ENCODE data around the gene SEPSECS.

The SEPSECS gene

DNA sequence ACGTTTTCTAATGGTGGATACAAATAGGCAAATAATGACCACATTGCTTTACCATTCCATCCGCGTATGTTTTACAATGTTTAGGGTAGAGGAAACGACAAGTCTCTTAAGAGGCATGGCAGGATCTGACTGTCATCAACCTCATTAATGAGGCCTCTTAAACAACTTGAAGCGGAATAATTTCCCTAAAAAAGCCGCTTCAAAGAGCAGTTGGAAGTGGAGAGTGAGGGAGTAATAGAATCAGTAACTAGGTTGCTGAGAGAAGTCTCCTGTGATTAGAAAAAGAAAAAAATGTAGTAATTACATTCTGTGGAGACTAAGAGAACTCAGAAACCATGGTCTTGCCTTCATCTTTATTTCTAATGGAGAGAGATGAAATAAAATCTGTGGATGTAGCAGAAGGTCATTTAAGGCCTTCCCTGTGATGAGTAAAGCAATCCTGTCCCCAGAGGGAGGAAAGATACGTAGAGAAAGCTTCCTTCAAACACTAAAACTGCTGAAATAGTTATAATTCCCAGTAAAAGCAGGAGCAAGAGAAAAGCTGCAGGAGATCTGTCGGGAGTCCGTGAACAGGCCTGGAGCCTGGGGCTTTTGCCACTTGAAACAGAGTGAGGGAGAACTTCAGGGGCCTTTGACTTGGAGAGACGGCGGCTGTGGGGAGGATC lies 11.1 kb upstream of the SEPSECS start:
- in situ Hi-C loops (cut with HindIII; ENCODE audit: low sequenced_read_pairs), result no loop called here
- DNase-seq (ENCODE audit: low read depth), result no peak
- TF ChIP-seq, protein P1, sequence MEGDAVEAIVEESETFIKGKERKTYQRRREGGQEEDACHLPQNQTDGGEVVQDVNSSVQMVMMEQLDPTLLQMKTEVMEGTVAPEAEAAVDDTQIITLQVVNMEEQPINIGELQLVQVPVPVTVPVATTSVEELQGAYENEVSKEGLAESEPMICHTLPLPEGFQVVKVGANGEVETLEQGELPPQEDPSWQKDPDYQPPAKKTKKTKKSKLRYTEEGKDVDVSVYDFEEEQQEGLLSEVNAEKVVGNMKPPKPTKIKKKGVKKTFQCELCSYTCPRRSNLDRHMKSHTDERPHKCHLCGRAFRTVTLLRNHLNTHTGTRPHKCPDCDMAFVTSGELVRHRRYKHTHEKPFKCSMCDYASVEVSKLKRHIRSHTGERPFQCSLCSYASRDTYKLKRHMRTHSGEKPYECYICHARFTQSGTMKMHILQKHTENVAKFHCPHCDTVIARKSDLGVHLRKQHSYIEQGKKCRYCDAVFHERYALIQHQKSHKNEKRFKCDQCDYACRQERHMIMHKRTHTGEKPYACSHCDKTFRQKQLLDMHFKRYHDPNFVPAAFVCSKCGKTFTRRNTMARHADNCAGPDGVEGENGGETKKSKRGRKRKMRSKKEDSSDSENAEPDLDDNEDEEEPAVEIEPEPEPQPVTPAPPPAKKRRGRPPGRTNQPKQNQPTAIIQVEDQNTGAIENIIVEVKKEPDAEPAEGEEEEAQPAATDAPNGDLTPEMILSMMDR (IDR thresholded peaks at IDR 0.05; ENCODE audit: low read depth, low read length, missing control alignments), result no peak
- H3K4me3 ChIP-seq (ENCODE audit: low read depth, low read length), result no peak overlapping the region

DNA sequence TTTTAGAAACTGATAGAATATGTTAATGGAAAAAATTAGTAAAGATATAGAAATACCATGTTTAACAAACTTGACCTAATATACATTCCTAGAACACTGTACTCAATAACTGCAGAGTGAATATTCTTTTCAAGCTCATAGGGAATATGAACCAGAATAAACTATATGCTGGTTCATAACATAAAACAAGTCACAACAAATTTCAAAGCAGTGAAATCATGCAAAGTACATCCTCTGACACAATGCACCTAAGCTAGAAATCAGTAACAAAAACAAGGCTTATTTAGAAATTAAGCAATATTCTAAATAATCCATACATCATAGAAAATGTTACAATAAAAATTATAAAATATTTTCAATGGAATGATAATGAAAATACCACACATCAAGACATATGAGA lies 9.2 kb upstream of the SEPSECS start:
- DNase-seq (ENCODE audit: low read depth), result no peak
- in situ Hi-C loops (cut with HindIII; ENCODE audit: low sequenced_read_pairs), result no loop called here
- TF ChIP-seq, protein P1 (IDR thresholded peaks at IDR 0.05; ENCODE audit: low read depth, low read length, missing control alignments), result no peak
- no peak overlapping the region for H3K4me3 ChIP-seq (ENCODE audit: low read depth, low read length)

DNA sequence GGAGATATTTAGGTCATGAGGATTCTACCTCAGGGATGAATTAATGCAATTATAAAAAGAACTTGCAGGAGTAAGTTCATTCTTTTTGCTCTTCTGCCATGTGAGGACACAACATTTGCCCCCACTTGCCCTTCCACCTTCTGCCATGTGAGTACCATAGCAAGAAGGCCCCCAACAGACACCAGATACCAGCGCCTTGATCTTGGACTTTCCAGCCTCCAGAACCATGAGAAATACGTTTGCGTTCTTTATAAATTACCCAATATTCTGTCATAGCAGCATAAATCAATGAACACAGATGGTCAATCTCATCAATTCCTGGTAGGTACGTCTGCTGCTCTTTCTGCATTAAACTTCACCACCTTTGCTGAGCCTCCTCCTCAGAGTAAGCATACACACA lies 5.7 kb upstream of the SEPSECS start:
- TF ChIP-seq, protein P1 (IDR thresholded peaks at IDR 0.05; ENCODE audit: low read depth, low read length, missing control alignments), result no peak
- in situ Hi-C loops (cut with HindIII; ENCODE audit: low sequenced_read_pairs), result no loop called here
- no peak for DNase-seq (ENCODE audit: low read depth)
- no peak overlapping the region for H3K4me3 ChIP-seq (ENCODE audit: low read depth, low read length)

DNA sequence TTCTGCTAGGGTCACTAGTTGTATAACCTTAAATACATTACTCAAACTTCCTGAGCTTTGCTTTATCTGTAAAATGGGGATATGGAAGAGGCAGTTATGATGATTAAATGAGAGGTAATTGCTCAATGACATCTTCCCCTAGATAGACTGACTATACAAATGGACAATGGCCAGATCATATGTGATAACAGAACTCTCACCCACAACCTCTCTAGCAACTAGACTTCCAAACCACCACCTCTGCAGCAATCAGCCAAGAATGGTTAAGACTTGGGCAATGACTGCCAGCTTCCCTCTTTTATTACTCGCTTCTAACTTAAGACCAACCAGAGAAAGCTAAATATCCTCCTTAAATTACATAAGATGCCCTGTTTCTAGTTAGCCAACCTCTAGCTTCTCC lies 2.9 kb upstream of the SEPSECS start:
- H3K4me3 ChIP-seq (ENCODE audit: low read depth, low read length), result no peak overlapping the region
- in situ Hi-C loops (cut with HindIII; ENCODE audit: low sequenced_read_pairs), result no loop called here
- TF ChIP-seq, protein P1 (IDR thresholded peaks at IDR 0.05; ENCODE audit: low read depth, low read length, missing control alignments), result no peak
- no peak for DNase-seq (ENCODE audit: low read depth)

DNA sequence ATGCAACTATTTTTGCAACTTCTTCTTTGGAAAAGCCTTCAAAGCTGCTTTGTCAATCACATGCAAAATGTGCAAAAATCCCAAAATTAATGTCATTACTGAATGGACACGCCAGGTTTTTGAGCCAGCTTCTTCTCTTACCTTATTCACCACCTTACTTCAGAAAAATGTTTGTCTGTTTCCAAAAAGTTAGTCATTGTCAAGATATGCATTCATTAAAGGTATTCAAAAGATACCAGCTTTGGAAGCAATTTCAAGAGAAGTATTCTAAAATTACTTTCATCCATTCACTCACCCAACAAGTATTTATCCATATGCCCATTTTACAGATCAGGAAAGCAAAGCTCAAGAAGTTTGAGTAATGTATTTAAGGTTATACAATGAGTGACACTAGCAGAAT lies 2.3 kb upstream of the SEPSECS start:
- in situ Hi-C loops (cut with HindIII; ENCODE audit: low sequenced_read_pairs), result no loop called here
- no peak overlapping the region for H3K4me3 ChIP-seq (ENCODE audit: low read depth, low read length)

DNA sequence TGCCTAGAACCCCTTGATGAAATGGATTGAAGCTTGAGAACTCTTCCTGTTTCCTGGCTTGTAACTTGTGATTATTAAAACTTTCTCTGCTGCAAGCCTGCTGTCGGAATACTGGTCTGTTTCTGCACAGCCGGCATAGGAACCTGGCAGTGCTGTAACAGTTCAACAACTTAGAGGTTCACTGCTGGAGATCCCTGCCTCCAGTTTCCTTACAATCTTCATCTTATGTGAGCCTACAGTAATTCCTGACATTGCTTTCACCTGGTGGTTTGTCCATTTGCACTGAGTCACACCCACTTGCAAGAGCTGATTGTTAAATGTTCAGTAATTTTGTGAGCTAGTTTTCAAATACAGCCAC lies 1.3 kb upstream of the SEPSECS start:
- in situ Hi-C loops (cut with HindIII; ENCODE audit: low sequenced_read_pairs), result no loop called here
- H3K4me3 ChIP-seq (ENCODE audit: low read depth, low read length), result peak overlapping the region; percentile 86
- TF ChIP-seq, protein P1 (IDR thresholded peaks at IDR 0.05; ENCODE audit: low read depth, low read length, missing control alignments), result no peak
- DNase-seq (ENCODE audit: low read depth), result no peak

More for the DNA sequence above, 2.3 kb upstream of the SEPSECS start:
- TF ChIP-seq, protein P1 (IDR thresholded peaks at IDR 0.05; ENCODE audit: low read depth, low read length, missing control alignments), result no peak
- DNase-seq (ENCODE audit: low read depth), result no peak

Measured in astrocyte of the cerebellum (primary cell).